HepG2 (cell line): ENCODE data around the gene IKZF4. TPM values are rescaled to one million over a fixed set of nuclear protein-coding genes. Genes with fewer than 3 reads are reported as not detected.
A peak's percentile ranks its signal among the peaks of the same experiment; 100 is the strongest.

Experiments
- CC2D1A ChIP-seq: sonication (generic); formaldehyde crosslinking; IDR thresholded peaks from 2 replicates; pipeline ENCODE4 v1.8.1; 2023; ENCODE audit warnings: mild to moderate bottlenecking, missing genetic modification reagents
- E2F2 ChIP-seq: sonication (generic); formaldehyde crosslinking; IDR thresholded peaks from 2 replicates; pipeline ENCODE4 v1.4.0; 2020; ENCODE audit warnings: missing genetic modification reagents, borderline replicate concordance
- HNF4G ChIP-seq, 2 experiments: sonication (generic) in 1 of 2; formaldehyde crosslinking in 1 of 2; IDR thresholded peaks; 2 replicates each; pipeline versions ENCODE4 v1.4.0 to v1.6.1; 2011 to 2020; ENCODE audit warnings: borderline replicate concordance in 2 of 2, low read depth in 2 of 2, mild to moderate bottlenecking in 2 of 2, low read length in 1 of 2, missing genetic modification reagents in 1 of 2, moderate library complexity in 1 of 2
- IRX3 ChIP-seq: sonication (generic); formaldehyde crosslinking; IDR thresholded peaks from 2 replicates; pipeline ENCODE4 v1.8.1; 2023; ENCODE audit warnings: mild to moderate bottlenecking, low read depth, missing genetic modification reagents, borderline replicate concordance
- KDM2A ChIP-seq: sonication (generic); formaldehyde crosslinking; IDR thresholded peaks from 2 replicates; pipeline ENCODE4 v1.4.0; 2020; ENCODE audit warnings: low read depth, missing genetic modification reagents, borderline replicate concordance
- MEF2D ChIP-seq: sonication (generic); formaldehyde crosslinking; IDR thresholded peaks from 2 replicates; pipeline ENCODE4 v1.5.1; 2020; ENCODE audit warnings: mild to moderate bottlenecking, missing genetic modification reagents
- MLX ChIP-seq: IDR thresholded peaks from 2 replicates; pipeline ENCODE4 v1.6.1; 2016
- MTA3 ChIP-seq: sonication (generic); formaldehyde crosslinking; IDR thresholded peaks from 2 replicates; pipeline ENCODE4 v1.4.0; 2020; ENCODE audit warnings: missing genetic modification reagents
- PAF1 ChIP-seq: IDR thresholded peaks from 2 replicates; pipeline ENCODE4 v1.6.1; 2016; ENCODE audit warnings: missing genetic modification reagents, missing compliant biosample characterization
- RELA ChIP-seq: sonication (generic); formaldehyde crosslinking; IDR thresholded peaks from 2 replicates; pipeline ENCODE4 v1.4.0; 2020; ENCODE audit warnings: missing genetic modification reagents
- REPIN1 ChIP-seq: sonication (generic); formaldehyde crosslinking; IDR thresholded peaks from 2 replicates; pipeline ENCODE4 v1.8.0; 2022; ENCODE audit warnings: missing genetic modification reagents, low read depth, mild to moderate bottlenecking, borderline replicate concordance
- TCF7 ChIP-seq: sonication (generic); IDR thresholded peaks from 2 replicates; pipeline ENCODE4 v1.6.1; 2016; ENCODE audit warnings: antibody characterized with exemption, low read depth
- TIGD3 ChIP-seq: sonication (generic); formaldehyde crosslinking; IDR thresholded peaks from 2 replicates; pipeline ENCODE4 v1.5.1; 2020; ENCODE audit warnings: mild to moderate bottlenecking, missing genetic modification reagents, borderline replicate concordance
- ZFP41 ChIP-seq: sonication (generic); formaldehyde crosslinking; IDR thresholded peaks from 2 replicates; pipeline ENCODE4 v1.4.0; 2020; ENCODE audit warnings: mild to moderate bottlenecking, missing genetic modification reagents, borderline replicate concordance
- ZNF275 ChIP-seq: sonication (generic); formaldehyde crosslinking; IDR thresholded peaks from 2 replicates; pipeline ENCODE4 v1.8.0; 2022; ENCODE audit warnings: missing genetic modification reagents, mild to moderate bottlenecking, inconsistent platforms, borderline replicate concordance
- ZNF281 ChIP-seq: sonication (generic); formaldehyde crosslinking; IDR thresholded peaks from 2 replicates; pipeline ENCODE4 v1.4.0; 2020; ENCODE audit warnings: missing genetic modification reagents, borderline replicate concordance
- ZNF296 ChIP-seq: sonication (generic); formaldehyde crosslinking; conservative IDR thresholded peaks from 2 replicates; pipeline ENCODE4 v1.5.0; 2020; ENCODE audit warnings: mild to moderate bottlenecking, missing genetic modification reagents
- ZNF484 ChIP-seq: sonication (generic); formaldehyde crosslinking; IDR thresholded peaks from 2 replicates; pipeline ENCODE4 v1.5.1; 2020; ENCODE audit warnings: mild to moderate bottlenecking, low read depth, missing genetic modification reagents, borderline replicate concordance
- ZNF567 ChIP-seq: sonication (generic); formaldehyde crosslinking; IDR thresholded peaks from 2 replicates; pipeline ENCODE4 v1.8.1; 2023; ENCODE audit warnings: mild to moderate bottlenecking, missing genetic modification reagents, borderline replicate concordance
- ZNF572 ChIP-seq: sonication (generic); formaldehyde crosslinking; IDR thresholded peaks from 2 replicates; pipeline ENCODE4 v1.5.1; 2020; ENCODE audit warnings: mild to moderate bottlenecking, missing genetic modification reagents
- ZNF616 ChIP-seq: sonication (generic); formaldehyde crosslinking; IDR thresholded peaks from 2 replicates; pipeline ENCODE4 v1.5.0; 2020; ENCODE audit warnings: low read depth, mild to moderate bottlenecking, missing genetic modification reagents
- ZNF703 ChIP-seq: sonication (generic); formaldehyde crosslinking; IDR thresholded peaks from 2 replicates; pipeline ENCODE4 v1.5.1; 2020; ENCODE audit warnings: missing genetic modification reagents, mild to moderate bottlenecking, moderate library complexity, borderline replicate concordance
- ZNF761 ChIP-seq: sonication (generic); formaldehyde crosslinking; conservative IDR thresholded peaks from 2 replicates; pipeline ENCODE4 v1.4.0; 2020; ENCODE audit warnings: mild to moderate bottlenecking, missing genetic modification reagents
- polyA plus RNA-seq, 8 experiments: library from polyadenylated mRNA; depleted of rRNA in 3 of 8; stranded (reverse) in 7 of 8; unstranded in 1 of 8; fragments of >200 nt; fragmentation: Illumina TruSeq in 4 of 8; extraction: Trizol in 4 of 8; gene quantifications; 2 replicates each; pipeline versions ENCODE4 v1.2.1 to v1.2.3, GENCODE V29; 2011 to 2016; ENCODE audit warnings: low read depth in 4 of 8, missing spikeins in 1 of 8, mixed read lengths in 1 of 8; ENCODE audit not compliant: insufficient read depth in 1 of 8
- total RNA-seq, 5 experiments: library from RNA; depleted of rRNA; stranded (reverse); fragments of >200 nt; fragmentation: Illumina TruSeq; extraction: Trizol; gene quantifications; 2 replicates each; pipeline ENCODE4 v1.2.3, GENCODE V29; 2016; ENCODE audit warnings: low read depth in 1 of 5

The IKZF4 gene
- total and polyA plus RNA-seq, 2 of the 13 experiments (the other 11 are each of a cell fraction or from before 2014, with no cell fraction given), result 0.58 to 2.2 TPM

- TF ChIP-seq IRX3 (CRISPR knock-in tag) (no peak), E2F2 (CRISPR knock-in tag) (no peak), REPIN1 (CRISPR knock-in tag) (no peak), ZNF296 (CRISPR knock-in tag) (no peak), ZNF616 (CRISPR knock-in tag) (no peak), MEF2D (CRISPR knock-in tag) (0 out of 2 replicates have a peak, but pooled peaks have one; percentile 43), RELA (no peak), ZNF275 (CRISPR knock-in tag) (no peak), ZNF761 (peak; percentile 50; the same call in 1 of the 2 replicates), ZNF567 (CRISPR knock-in tag) (no peak), TCF7 (peak; percentile 85), ZNF281 (CRISPR knock-in tag) (0 out of 2 replicates have a peak, but pooled peaks have one; percentile 18), ZNF572 (CRISPR knock-in tag) (no peak), HNF4G (IDR thresholded peaks at IDR 0.05; ENCODE audit: borderline replicate concordance, low read depth, low read length) (peak; percentile 59; the same call in 1 of the 2 replicates), HNF4G (CRISPR knock-in tag; IDR thresholded peaks at IDR 0.05; ENCODE audit: borderline replicate concordance, low read depth) (no peak), MTA3 (CRISPR knock-in tag) (no peak), TIGD3 (CRISPR knock-in tag) (no peak), KDM2A (CRISPR knock-in tag) (no peak), ZFP41 (no peak), CC2D1A (no peak), PAF1 (CRISPR knock-in tag) (no peak), ZNF703 (CRISPR knock-in tag) (no peak), MLX (CRISPR knock-in tag) (no peak), ZNF484 (CRISPR knock-in tag) (no peak)
Measured at GRCh38 chr12:56010111-56010570, 10.7 kb upstream of the IKZF4 start (continued).
